Stimulated activated CD8-positive, alpha-beta memory T cell treated with anti-CD3 and anti-CD28 coated beads, Interleukin-15, amount 100 ng/mL, for 4 hours (primary cell): ENCODE measurements around the gene NEURL4.

Experiments
- DNase-seq, 2 donors: peaks; one replicate each; pipeline ENCODE4 v3.0.0-alpha.2; 2020; ENCODE audit warnings: low read depth in 2 of 2

The NEURL4 gene

GRCh38 chr17:7323731-7324437, 5.3 kb downstream of the NEURL4 start:
- DNase-seq: peak; percentile 15 to 36

- DNase-seq: no peak
Measured at GRCh38 chr17:7322520-7323194, 6.5 kb downstream of the NEURL4 start.

DNA sequence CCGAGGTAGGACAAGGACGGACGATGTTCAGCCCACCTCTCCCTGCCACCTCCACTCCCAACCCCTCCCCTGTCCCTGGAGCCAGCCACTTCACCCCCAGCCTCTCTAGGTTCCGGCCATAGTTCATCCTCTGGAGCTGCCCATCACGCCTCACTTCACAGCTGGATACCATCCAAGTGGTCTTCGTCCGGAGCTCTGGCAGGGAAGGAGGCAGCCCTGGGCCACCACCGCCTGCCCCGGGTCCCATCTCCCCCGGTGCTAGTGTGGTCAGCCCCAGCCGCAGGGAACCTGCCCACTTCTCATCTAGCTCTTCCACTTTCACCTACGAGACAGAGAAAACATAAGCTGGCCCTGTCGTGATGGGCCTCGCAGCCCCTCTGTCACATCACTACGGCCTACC, 7.7 kb downstream of the NEURL4 start:
- DNase-seq: no peak

DNA sequence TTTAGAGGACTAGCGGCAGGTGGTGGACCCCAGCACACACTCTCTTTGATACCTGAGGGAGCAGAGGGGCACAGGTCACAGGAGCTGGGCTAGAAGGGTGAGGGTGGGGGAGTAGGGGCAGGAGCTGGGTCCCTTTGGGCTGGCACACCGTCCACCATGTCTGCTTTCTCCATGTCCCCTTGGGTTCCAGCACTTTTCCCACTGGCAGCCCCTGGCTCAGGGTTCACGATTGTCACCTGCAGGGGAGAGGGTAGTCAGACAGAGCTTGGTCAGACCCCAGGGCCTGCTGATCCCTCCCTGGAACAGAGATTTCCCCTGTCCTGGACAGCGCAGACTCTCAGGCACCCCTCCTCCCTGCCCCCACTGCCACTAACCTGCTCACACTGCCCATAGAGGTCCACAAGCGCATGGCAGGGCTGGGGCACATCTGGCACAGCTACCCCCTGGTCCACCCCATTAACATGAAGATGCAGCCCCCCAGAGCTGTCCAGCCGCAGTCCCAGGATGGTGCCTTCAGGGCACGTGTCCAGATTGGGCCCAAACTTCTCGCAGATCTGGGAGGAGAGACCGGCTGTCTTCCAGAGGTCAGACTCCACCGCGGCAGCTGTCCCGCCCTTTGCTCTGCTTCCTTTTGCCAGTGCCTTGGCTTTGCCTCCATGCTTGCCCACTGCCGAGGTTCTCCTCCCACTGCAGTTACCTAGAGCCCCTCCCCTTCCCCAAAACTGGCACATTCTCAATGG, 10.8 kb downstream of the NEURL4 start:
- DNase-seq: no peak

- DNase-seq: no peak
Measured at GRCh38 chr17:7317161-7317803, 11.9 kb downstream of the NEURL4 start.

DNA sequence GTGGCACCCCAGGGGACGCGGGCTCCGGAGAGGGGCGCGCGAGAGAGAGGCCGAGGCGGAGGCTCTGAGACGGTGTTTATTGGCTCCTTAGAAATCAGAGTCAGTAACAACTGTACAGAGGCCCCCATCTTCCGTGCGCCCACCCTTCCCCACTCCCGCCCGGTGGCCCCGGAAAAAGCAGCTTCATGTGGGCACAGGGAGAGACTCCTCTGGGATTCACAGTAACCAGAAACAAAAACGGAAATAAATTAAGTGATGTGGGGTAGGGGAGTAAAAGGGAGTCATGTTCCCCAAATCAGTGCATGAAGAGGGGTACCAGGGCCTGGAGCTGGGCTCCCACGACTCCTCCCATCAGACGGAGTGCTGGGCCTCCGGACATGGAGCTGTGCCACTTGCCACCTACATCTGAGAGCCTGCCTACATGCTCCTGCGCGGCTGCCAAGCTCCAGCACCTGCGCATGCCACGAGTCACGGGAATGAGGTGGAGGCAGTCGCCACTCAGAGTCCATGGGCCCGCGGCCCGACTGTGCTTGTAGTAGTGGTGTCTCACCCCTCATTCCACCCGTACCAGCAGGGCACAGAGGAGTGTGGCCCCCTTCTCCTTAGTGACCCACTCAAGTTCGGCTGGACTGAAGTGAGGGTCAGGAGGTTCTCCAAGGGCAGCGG, 13.4 kb downstream of the NEURL4 start:
- DNase-seq: no peak

- peak; percentile 83 for DNase-seq
Measured at GRCh38 chr17:7314719-7315569, 14.2 kb downstream of the NEURL4 start, which contains the start of gene GPS2. GPS2 (minus strand) TSS chr17:7315360; CDS start chr17:7315052, 308 bp downstream.

DNA sequence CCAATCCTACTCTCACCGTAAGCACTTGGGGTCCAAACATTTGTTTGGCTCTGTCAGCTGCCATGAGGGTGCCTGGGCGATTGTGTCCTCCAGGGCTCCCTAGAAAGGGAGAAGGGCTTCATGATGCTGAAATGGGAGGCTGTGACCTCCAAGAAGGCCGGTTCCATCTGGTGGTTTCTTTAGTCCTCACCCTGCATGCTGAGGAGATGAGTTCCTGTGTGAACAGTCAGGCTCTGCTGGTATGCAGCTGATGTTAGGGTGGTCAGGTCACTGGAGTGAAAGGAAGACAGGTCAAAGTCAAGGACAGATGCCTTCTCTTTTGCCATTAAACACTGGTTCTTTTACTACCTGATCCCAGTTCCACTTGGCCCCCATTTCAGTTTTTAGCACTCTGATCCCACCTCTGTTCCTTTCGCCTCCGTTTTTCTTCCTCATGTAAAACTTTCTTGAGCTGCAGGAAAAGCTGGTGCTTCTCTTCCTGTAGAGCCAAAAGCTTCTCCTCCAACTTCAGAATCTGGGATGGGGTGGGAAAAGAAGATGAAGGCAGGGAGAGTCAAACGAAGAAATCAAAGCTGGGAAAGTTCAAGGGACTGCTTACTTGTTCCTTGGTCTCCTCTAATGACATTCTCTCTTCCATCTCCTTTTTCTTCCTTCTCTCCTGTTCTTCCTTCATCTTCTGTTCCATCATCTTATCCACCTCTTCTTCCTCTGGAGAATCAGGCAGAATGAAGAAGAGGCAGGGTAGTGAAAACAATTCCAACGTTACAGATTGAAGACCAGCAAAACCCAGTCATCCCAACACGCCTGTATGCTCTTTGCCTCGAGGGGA, 15.0 kb downstream of the NEURL4 start:
- no peak for DNase-seq

GRCh38 chr17:7313088-7313889, 15.8 kb downstream of the NEURL4 start:
- no peak for DNase-seq

DNA sequence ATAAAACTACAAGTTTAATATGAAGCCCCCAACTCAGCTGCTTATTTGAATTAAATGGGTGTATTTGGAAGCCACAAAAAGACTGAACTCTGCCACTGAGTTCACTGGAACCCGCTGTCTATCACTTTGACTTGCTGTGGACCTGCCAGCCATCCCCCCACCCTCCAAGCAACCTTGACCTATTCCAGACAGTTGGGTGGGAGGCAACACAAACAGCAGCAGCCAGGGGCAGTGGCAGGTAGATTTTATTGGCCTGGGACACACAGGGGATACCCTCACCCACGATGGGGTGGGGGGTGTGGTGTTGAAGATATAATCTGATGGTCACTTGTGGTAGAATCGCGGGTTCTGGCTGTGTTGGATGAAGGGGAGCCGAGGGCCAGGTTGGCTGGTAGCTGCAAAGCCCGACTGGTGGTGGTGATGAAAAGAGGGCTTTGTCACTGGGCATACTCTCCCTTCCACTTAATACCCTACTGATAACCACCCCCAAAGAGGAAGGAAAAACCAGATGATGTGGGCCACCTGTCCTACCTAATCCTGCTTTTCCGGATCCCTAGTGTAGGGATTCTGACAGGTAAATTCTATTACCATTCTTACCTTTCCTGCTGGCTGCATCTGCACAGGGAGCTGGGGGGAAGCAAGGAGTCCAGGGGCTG, 16.6 kb downstream of the NEURL4 start:
- DNase-seq: no peak

DNA sequence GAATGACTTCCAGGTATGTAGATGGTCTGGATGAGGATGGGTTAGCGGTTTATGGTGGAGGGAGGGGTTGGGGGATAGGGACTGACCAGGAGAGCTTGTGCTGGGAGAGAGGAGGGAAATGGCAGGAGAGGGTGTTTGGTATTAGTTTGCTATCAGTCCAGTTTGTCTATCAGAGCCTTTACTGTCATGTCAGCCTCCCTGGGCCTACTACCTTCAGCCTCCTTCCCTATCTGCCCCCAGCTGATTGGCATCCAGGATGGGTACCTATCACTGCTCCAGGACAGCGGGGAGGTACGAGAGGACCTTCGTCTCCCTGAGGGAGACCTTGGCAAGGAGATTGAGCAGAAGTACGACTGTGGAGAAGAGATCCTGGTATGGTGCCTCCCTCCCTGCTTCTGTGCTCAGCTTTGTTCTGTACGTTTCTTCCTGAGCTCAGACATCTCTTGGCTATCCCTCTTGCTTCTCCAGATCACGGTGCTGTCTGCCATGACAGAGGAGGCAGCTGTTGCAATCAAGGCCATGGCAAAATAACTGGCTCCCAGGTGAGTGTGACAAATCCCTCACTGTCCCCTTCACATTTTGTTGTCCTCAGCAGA, 17.9 kb downstream of the NEURL4 start:
- DNase-seq: no peak

DNA sequence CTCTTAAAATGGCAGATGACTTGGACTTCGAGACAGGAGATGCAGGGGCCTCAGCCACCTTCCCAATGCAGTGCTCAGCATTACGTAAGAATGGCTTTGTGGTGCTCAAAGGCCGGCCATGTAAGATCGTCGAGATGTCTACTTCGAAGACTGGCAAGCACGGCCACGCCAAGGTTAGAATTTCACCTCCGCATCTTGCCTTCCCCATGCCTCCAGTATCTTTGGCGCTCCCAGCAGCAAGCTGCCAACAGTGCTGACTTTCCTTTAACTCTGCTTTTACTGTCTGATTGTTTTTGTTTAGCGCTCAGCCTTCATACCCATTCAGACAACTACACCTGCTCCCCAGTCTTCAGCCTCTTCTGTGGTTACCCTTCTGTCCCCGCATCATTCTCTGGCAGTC, 19.5 kb downstream of the NEURL4 start:
- no peak for DNase-seq

- peak; percentile 76 to 88 for DNase-seq
Measured at GRCh38 chr17:7308625-7309433, 20.3 kb downstream of the NEURL4 start.

DNA sequence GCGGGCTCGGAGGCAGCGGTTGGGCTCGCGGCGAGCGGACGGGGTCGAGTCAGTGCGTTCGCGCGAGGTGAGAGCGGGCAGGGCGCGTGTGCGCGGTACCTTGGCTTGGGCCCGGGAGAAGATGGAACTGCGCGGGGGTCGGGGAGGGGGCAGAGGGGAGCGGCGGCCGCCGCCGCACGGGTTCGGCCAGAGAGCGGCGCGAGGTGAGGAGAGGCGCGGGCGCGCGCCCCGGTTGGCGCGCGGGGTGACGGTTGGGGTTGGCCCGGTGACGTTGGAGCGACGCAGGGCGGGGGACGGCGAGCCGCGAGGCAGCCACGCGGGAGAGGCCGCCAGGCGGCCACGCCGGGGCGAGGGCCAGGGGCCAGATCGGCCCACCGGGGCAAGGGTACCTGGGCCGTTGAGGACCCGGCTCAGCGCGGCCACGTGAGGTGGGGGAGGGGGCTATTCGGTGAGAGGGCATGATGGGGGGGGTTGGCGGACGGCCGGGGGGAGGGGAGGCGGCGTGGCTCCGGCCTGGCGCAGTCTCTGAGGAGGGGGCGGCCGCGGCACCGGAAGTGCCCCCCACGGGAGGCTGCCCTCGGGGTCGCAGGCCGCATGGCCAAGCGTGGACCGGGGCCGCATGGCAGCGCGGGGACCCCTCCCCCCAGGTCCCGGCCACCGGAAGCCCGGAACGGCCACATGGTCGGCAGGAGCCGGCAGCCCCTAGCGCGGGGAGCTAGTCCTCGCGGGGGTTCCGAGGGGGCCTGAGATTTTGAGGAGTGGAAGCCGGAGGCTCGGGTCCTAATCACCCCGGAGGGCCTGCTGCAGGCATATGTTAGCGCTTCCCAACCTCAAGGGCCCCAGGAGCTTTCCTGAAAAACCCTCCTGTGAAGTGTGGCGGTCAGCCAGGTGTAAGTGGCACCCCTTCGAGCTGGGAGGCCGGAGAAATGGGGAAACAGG, 21.2 kb downstream of the NEURL4 start:
- no peak for DNase-seq

GRCh38 chr17:7306911-7307685, 22.0 kb downstream of the NEURL4 start, which contains the start of gene EIF5A:
EIF5A (plus strand) TSS chr17:7307628; CDS start chr17:7309636, 2,008 bp downstream.
- peak; percentile 100 for DNase-seq
